HepG2 (cell line): ENCODE results near the gene CCL19. TPM values are rescaled to one million over a fixed set of nuclear protein-coding genes. Genes with fewer than 3 reads are reported as not detected.
A peak's percentile ranks its signal among the peaks of the same experiment; 100 is the strongest.

Experiments used
- KDM6A ChIP-seq: IDR thresholded peaks from 2 replicates; pipeline ENCODE4 v1.6.1; 2016; ENCODE audit warnings: low read depth
- PPARG ChIP-seq: conservative IDR thresholded peaks from 2 replicates; pipeline ENCODE4 v1.6.1; 2016; ENCODE audit warnings: missing biosample characterization, missing genetic modification reagents
- RORA ChIP-seq: sonication (generic); formaldehyde crosslinking; IDR thresholded peaks from 2 replicates; pipeline ENCODE4 v1.5.0; 2020; ENCODE audit warnings: mild to moderate bottlenecking, missing genetic modification reagents, moderate library complexity
- ZFX ChIP-seq: sonication (generic); formaldehyde crosslinking; IDR thresholded peaks from 2 replicates; pipeline ENCODE4 v1.4.0; 2020; ENCODE audit warnings: mild to moderate bottlenecking, low read depth, missing genetic modification reagents, moderate library complexity
- ZNF10 ChIP-seq: sonication (generic); formaldehyde crosslinking; IDR thresholded peaks from 2 replicates; pipeline ENCODE4 v1.4.0; 2020; ENCODE audit warnings: mild to moderate bottlenecking, low read depth, missing genetic modification reagents, borderline replicate concordance
- ZNF260 ChIP-seq: sonication (generic); formaldehyde crosslinking; IDR thresholded peaks from 2 replicates; pipeline ENCODE4 v1.4.0; 2020; ENCODE audit warnings: missing genetic modification reagents, low read depth, mild to moderate bottlenecking, borderline replicate concordance
- ZNF296 ChIP-seq: sonication (generic); formaldehyde crosslinking; conservative IDR thresholded peaks from 2 replicates; pipeline ENCODE4 v1.5.0; 2020; ENCODE audit warnings: mild to moderate bottlenecking, missing genetic modification reagents
- ZNF326 ChIP-seq: sonication (generic); formaldehyde crosslinking; IDR thresholded peaks from 2 replicates; pipeline ENCODE4 v1.4.0; 2020; ENCODE audit warnings: missing genetic modification reagents, borderline replicate concordance
- ZNF34 ChIP-seq: sonication (generic); formaldehyde crosslinking; IDR thresholded peaks from 2 replicates; pipeline ENCODE4 v1.4.0; 2020; ENCODE audit warnings: mild to moderate bottlenecking, missing genetic modification reagents, borderline replicate concordance
- ZNF652 ChIP-seq: IDR thresholded peaks from 2 replicates; pipeline ENCODE4 v1.6.1; 2016; ENCODE audit warnings: low read depth, borderline replicate concordance
- ZNF891 ChIP-seq: sonication (generic); formaldehyde crosslinking; IDR thresholded peaks from 2 replicates; pipeline ENCODE4 v1.5.0; 2020; ENCODE audit warnings: mild to moderate bottlenecking, missing genetic modification reagents
- polyA plus RNA-seq, 8 experiments: library from polyadenylated mRNA; depleted of rRNA in 3 of 8; stranded (reverse) in 7 of 8; unstranded in 1 of 8; fragments of >200 nt; fragmentation: Illumina TruSeq in 4 of 8; extraction: Trizol in 4 of 8; gene quantifications; 2 replicates each; pipeline versions ENCODE4 v1.2.1 to v1.2.3, GENCODE V29; 2011 to 2016; ENCODE audit warnings: low read depth in 4 of 8, missing spikeins in 1 of 8, mixed read lengths in 1 of 8; ENCODE audit not compliant: insufficient read depth in 1 of 8
- total RNA-seq, 5 experiments: library from RNA; depleted of rRNA; stranded (reverse); fragments of >200 nt; fragmentation: Illumina TruSeq; extraction: Trizol; gene quantifications; 2 replicates each; pipeline ENCODE4 v1.2.3, GENCODE V29; 2016; ENCODE audit warnings: low read depth in 1 of 5
- TF ChIP-seq, protein P1 (sequence below): sonication (generic); formaldehyde crosslinking; conservative IDR thresholded peaks from 2 replicates; pipeline ENCODE4 v1.8.1; 2023; ENCODE audit warnings: missing genetic modification reagents
- TF ChIP-seq, protein P2 (sequence below): sonication (generic); formaldehyde crosslinking; IDR thresholded peaks from 2 replicates; pipeline ENCODE4 v1.5.0; 2020; ENCODE audit warnings: missing genetic modification reagents, mild to moderate bottlenecking, borderline replicate concordance
- TF ChIP-seq, protein P3 (sequence below): IDR thresholded peaks from 2 replicates; pipeline ENCODE4 v1.6.1; 2016; ENCODE audit warnings: mild to moderate bottlenecking, missing biosample characterization, missing genetic modification reagents
- TF ChIP-seq, protein P4 (sequence below): sonication (generic); formaldehyde crosslinking; IDR thresholded peaks from 2 replicates; pipeline ENCODE4 v1.4.0; 2020; ENCODE audit warnings: mild to moderate bottlenecking, missing genetic modification reagents

CCL19 gene
- total and polyA plus RNA-seq, 2 of the 13 experiments (the other 11 are each of a cell fraction or from before 2014, with no cell fraction given) = not detected

DNA sequence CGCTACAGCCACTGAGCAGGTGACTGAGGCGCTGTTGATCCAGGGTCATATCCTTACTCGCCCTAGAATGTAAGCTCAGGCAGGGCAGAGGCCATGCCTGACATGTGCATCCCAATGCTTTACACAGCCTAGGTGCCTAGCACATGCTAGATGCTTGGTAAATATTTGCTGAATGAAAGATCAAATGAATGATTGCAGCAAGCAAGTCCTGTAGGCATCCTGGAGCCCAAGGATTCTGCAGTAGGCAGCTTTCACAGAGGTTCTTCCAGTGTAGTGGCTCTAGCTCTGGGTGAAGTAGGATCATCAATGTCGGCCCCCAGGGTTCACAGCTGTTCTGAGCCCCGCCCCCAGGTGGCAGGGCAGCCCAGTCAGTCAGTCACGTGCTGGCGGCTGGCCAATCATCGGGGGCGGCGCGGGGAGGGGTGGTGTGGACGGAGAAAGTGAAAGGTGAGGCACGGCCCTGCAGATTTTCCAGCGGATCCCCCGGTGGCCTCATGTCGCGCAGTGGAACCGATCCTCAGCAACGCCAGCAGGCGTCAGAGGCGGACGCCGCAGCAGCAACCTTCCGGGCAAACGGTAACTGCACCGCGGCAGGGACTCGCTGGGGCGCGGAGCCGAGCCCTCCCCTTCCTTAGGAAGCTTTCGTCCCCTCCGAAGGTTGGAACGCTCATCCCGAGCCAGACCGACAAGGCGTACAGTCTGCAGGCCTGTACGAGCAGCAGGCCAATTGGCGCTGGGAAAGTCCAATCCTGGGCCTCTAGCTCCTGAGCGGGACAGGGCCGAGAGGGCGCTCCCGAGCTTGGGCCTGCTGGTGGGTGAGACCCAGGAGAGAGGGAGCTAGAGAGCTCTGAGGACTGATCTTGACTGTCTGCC lies 44.6 kb downstream of the CCL19 start, which contains the start of gene GALT (continued):
- TF ChIP-seq, protein P1, sequence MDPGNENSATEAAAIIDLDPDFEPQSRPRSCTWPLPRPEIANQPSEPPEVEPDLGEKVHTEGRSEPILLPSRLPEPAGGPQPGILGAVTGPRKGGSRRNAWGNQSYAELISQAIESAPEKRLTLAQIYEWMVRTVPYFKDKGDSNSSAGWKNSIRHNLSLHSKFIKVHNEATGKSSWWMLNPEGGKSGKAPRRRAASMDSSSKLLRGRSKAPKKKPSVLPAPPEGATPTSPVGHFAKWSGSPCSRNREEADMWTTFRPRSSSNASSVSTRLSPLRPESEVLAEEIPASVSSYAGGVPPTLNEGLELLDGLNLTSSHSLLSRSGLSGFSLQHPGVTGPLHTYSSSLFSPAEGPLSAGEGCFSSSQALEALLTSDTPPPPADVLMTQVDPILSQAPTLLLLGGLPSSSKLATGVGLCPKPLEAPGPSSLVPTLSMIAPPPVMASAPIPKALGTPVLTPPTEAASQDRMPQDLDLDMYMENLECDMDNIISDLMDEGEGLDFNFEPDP (CRISPR knock-in tag) = no peak
- TF ChIP-seq PPARG (CRISPR knock-in tag) = peak; percentile 70
- TF ChIP-seq ZFX = peak; percentile 99
- TF ChIP-seq KDM6A (CRISPR knock-in tag) = no peak
- TF ChIP-seq, protein P2, sequence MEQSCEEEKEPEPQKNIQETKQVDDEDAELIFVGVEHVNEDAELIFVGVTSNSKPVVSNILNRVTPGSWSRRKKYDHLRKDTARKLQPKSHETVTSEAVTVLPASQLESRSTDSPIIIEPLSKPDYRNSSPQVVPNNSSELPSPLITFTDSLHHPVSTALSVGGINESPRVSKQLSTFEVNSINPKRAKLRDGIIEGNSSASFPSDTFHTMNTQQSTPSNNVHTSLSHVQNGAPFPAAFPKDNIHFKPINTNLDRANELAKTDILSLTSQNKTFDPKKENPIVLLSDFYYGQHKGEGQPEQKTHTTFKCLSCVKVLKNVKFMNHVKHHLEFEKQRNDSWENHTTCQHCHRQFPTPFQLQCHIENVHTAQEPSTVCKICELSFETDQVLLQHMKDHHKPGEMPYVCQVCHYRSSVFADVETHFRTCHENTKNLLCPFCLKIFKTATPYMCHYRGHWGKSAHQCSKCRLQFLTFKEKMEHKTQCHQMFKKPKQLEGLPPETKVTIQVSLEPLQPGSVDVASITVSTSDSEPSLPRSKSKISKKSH (CRISPR knock-in tag) = peak; percentile 93; the same call in 1 of the 2 replicates
- no peak for TF ChIP-seq ZNF10 (CRISPR knock-in tag)
- TF ChIP-seq ZNF34 (CRISPR knock-in tag) = no peak
- peak; percentile 25; the same call in 1 of the 2 replicates for TF ChIP-seq ZNF652 (CRISPR knock-in tag)
- peak; percentile 85; the same call in 1 of the 2 replicates for TF ChIP-seq ZNF891
- no peak for TF ChIP-seq ZNF260
- no peak for TF ChIP-seq RORA (CRISPR knock-in tag)
- TF ChIP-seq ZNF326 (CRISPR knock-in tag) = no peak
- TF ChIP-seq ZNF296 = no peak
- TF ChIP-seq, protein P3, sequence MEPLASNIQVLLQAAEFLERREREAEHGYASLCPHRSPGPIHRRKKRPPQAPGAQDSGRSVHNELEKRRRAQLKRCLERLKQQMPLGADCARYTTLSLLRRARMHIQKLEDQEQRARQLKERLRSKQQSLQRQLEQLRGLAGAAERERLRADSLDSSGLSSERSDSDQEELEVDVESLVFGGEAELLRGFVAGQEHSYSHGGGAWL = peak; percentile 59; the same call in 1 of the 2 replicates
- TF ChIP-seq, protein P4, sequence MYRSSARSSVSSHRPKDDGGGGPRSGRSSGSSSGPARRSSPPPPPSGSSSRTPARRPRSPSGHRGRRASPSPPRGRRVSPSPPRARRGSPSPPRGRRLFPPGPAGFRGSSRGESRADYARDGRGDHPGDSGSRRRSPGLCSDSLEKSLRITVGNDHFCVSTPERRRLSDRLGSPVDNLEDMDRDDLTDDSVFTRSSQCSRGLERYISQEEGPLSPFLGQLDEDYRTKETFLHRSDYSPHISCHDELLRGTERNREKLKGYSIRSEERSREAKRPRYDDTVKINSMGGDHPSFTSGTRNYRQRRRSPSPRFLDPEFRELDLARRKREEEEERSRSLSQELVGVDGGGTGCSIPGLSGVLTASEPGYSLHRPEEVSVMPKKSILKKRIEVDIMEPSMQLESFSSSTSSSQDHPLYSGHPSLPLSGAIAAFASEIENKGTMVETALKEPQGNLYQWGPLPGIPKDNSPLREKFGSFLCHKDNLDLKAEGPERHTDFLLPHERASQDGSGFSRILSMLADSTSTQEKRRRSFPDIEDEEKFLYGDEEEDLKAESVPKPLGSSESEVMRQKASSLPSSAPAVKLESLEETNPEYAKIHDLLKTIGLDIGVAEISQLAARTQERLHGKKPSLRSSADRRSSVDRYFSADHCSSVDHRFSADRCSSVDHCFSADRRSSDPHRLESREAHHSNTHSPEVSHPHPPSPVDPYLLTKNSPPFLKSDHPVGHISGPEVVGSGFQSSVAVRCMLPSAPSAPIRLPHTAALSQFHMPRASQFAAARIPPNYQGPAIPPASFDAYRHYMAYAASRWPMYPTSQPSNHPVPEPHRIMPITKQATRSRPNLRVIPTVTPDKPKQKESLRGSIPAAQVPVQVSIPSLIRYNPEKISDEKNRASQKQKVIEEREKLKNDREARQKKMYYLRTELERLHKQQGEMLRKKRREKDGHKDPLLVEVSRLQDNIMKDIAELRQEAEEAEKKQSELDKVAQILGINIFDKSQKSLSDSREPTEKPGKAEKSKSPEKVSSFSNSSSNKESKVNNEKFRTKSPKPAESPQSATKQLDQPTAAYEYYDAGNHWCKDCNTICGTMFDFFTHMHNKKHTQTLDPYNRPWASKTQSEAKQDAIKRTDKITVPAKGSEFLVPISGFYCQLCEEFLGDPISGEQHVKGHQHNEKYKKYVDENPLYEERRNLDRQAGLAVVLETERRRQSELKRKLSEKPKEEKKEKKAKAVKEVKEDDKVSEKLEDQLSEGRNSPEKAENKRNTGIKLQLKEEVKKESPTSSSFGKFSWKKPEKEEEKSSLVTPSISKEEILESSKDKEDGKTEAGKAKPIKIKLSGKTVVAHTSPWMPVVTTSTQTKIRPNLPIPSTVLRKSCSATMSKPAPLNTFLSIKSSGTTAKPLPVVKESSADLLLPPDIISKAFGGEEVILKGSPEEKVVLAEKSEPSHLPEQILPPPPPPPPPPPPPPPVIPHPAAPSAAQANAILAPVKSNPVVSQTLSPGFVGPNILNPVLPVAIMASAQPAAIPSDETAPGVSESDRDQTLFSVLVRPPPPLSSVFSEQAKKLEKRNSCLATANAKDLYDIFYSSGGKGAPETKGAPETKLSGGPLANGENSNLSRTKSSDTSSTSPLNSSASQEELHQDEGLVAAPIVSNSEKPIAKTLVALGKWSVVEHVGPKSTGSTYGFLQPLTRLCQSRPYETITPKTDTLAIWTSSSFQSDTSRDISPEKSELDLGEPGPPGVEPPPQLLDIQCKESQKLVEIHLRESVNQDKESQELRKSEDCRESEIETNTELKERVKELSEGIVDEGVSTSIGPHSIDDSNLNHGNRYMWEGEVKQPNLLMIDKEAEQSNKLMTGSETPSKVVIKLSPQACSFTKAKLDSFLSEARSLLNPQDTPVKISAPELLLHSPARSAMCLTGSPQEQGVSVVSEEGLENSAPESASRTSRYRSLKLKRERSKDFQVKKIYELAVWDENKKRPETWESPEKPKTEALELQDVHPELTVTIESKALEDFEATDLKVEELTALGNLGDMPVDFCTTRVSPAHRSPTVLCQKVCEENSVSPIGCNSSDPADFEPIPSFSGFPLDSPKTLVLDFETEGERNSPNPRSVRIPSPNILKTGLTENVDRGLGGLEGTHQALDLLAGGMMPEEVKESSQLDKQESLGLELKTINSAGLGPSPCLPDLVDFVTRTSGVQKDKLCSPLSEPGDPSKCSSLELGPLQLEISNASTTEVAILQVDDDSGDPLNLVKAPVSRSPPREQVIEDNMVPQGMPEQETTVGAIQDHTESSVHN = peak; percentile 53; the same call in 1 of the 2 replicates
